ENCODE measurements around the gene DNHD1. TPM values are rescaled to one million over a fixed set of nuclear protein-coding genes. Genes with fewer than 3 reads are reported as not detected.

Gene DNHD1
- total and polyA plus RNA-seq, 2 of the 13 experiments (the other 11 are each of a cell fraction or from before 2014, with no cell fraction given) = 2.7 to 9.3 TPM

DNA sequence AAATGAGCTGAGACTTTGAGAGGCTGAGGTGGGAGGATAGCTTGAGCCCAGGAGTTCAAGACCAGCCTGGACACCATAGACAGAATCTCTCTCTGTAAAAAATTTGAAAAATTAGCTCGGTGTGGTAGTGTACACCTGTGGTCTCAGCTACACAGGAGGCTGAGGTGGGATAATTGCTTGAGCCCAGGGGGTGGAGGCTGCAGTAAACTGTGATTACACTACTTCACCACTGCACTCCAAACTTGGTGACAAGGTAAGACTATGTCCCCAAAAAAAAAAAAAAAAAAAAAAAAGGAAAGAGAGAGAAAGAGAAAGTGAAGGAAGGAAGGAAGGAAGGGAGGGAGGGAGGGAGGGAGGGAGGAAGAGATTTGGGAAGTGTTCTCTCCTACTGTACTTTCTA lies 81.1 kb downstream of the DNHD1 start:
- CTCF ChIA-PET (ENCODE audit: low intra/inter-chr PET ratio, low total read pairs) = no interaction called here
- no peak for TF ChIP-seq KLF9 (CRISPR knock-in tag; IDR thresholded peaks at IDR 0.05; ENCODE audit: low read depth)
- TF ChIP-seq, protein P1, sequence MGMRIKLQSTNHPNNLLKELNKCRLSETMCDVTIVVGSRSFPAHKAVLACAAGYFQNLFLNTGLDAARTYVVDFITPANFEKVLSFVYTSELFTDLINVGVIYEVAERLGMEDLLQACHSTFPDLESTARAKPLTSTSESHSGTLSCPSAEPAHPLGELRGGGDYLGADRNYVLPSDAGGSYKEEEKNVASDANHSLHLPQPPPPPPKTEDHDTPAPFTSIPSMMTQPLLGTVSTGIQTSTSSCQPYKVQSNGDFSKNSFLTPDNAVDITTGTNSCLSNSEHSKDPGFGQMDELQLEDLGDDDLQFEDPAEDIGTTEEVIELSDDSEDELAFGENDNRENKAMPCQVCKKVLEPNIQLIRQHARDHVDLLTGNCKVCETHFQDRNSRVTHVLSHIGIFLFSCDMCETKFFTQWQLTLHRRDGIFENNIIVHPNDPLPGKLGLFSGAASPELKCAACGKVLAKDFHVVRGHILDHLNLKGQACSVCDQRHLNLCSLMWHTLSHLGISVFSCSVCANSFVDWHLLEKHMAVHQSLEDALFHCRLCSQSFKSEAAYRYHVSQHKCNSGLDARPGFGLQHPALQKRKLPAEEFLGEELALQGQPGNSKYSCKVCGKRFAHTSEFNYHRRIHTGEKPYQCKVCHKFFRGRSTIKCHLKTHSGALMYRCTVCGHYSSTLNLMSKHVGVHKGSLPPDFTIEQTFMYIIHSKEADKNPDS (CRISPR knock-in tag; IDR thresholded peaks at IDR 0.05) = no peak
- no peak for TF ChIP-seq ZFP1 (CRISPR knock-in tag; IDR thresholded peaks at IDR 0.05)
- no peak for TF ChIP-seq NR2F1 (CRISPR knock-in tag; IDR thresholded peaks at IDR 0.05)
- TF ChIP-seq, protein P2, sequence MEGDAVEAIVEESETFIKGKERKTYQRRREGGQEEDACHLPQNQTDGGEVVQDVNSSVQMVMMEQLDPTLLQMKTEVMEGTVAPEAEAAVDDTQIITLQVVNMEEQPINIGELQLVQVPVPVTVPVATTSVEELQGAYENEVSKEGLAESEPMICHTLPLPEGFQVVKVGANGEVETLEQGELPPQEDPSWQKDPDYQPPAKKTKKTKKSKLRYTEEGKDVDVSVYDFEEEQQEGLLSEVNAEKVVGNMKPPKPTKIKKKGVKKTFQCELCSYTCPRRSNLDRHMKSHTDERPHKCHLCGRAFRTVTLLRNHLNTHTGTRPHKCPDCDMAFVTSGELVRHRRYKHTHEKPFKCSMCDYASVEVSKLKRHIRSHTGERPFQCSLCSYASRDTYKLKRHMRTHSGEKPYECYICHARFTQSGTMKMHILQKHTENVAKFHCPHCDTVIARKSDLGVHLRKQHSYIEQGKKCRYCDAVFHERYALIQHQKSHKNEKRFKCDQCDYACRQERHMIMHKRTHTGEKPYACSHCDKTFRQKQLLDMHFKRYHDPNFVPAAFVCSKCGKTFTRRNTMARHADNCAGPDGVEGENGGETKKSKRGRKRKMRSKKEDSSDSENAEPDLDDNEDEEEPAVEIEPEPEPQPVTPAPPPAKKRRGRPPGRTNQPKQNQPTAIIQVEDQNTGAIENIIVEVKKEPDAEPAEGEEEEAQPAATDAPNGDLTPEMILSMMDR (CRISPR knock-in tag; IDR thresholded peaks at IDR 0.05) = no peak
- H3K27ac ChIP-seq (ENCODE audit: extremely low read length, insufficient read depth, low read length) = no peak overlapping the region

More for the DNA sequence above, 81.1 kb downstream of the DNHD1 start:
- BruUV-seq (replicated peaks) = no TSS peak
- Histone ChIP-seq H4K20me1 (ENCODE audit: insufficient read depth, low read length) (no peaks in the 10 kb centered on the region), H3K4me2 (ENCODE audit: low read depth, low read length) (no peak overlapping the region), H3K27me3 (ENCODE audit: control insufficient read depth in 1 of 2, insufficient read depth in 2 of 2, low read length in 2 of 2) (no peaks in the 10 kb centered on the region), H3K9ac (ENCODE audit: insufficient read depth, low read depth, low read length) (no peak overlapping the region), H3K4me1 (ENCODE audit: insufficient read depth, low read length) (no peaks in the 10 kb centered on the region), H3K36me3 (replicated peaks in 1 of 2; ENCODE audit: control insufficient read depth in 1 of 2, insufficient read depth in 2 of 2, low read length in 2 of 2) (no peaks in the 10 kb centered on the region), H3K79me2 (ENCODE audit: insufficient read depth, low read length) (no peaks in the 10 kb centered on the region), H2AFZ (ENCODE audit: low read length) (no peak overlapping the region), H3K9me3 (ENCODE audit: low read length) (0 out of 2 replicates have a peak, but pooled peaks cover under 1% of the 10 kb centered on the region), H3K4me3 (replicated peaks in 1 of 3; ENCODE audit: insufficient read depth in 1 of 3, low read depth in 2 of 3, low read length in 3 of 3) (no peak overlapping the region)
- POLR2A ChIA-PET = no interaction called here
- FAIRE-seq (no peak), DNase-seq (ENCODE audit: low spot score) (no peak), ATAC-seq (no peak)
- in situ Hi-C loops (cut with HindIII; ENCODE audit: extremely low pct_ligation_motif_present, low pct_unique_long_range_greater_than_20kb) (no loop called here), intact Hi-C loops (cut with micrococcal nuclease; ENCODE audit: unreplicated experiment) (no loop called here)
- 90% methylated on average over 1 of the region's 1 CpG for WGBS (ENCODE audit: low lambda C conversion rate)

Measured in HepG2 (cell line).